PC-9 (cell line): ENCODE measurements around the gene AEBP1.

Experiments
- CTCF ChIP-seq: fragments of 200-600 bp; sonication (generic); conservative IDR thresholded peaks from 2 replicates; pipeline ENCODE4 v1.6.1; 2017; ENCODE audit warnings: mixed run types, antibody characterized with exemption, mild to moderate bottlenecking, moderate library complexity
- EZH2 ChIP-seq: fragments of 200-600 bp; sonication (generic); IDR thresholded peaks from 2 replicates; pipeline ENCODE4 v1.8.0; 2017; ENCODE audit warnings: antibody characterized with exemption, low read depth

- no peak for TF ChIP-seq CTCF
- TF ChIP-seq EZH2 = no peak
Observed at GRCh38 chr7:44100458-44101302, 3.5 kb upstream of the AEBP1 start.
